Retinal pigment epithelial cell (primary cell): Measurements from ENCODE around the gene MCU.

ENCODE experiments used
- DNase-seq: peaks from one replicate; pipeline ENCODE4 v3.0.0-alpha.2; 2010; ENCODE audit warnings: low read depth
- H3K4me3 ChIP-seq: 2 replicates; pipeline ENCODE4 v1.5.1; 2011; ENCODE audit warnings: mild to moderate bottlenecking, low read length, control low read depth, moderate library complexity
- CTCF ChIP-seq: conservative IDR thresholded peaks from 2 replicates; pipeline ENCODE4 v1.5.1; 2011; ENCODE audit warnings: low read depth, low read length, control low read depth, inconsistent platforms

MCU gene

GRCh38 chr10:72712136-72712535 is 20.2 kb downstream of the MCU start:
- TF ChIP-seq CTCF, result no peak
- H3K4me3 ChIP-seq, result no peak overlapping the region
- DNase-seq, result no peak

DNA sequence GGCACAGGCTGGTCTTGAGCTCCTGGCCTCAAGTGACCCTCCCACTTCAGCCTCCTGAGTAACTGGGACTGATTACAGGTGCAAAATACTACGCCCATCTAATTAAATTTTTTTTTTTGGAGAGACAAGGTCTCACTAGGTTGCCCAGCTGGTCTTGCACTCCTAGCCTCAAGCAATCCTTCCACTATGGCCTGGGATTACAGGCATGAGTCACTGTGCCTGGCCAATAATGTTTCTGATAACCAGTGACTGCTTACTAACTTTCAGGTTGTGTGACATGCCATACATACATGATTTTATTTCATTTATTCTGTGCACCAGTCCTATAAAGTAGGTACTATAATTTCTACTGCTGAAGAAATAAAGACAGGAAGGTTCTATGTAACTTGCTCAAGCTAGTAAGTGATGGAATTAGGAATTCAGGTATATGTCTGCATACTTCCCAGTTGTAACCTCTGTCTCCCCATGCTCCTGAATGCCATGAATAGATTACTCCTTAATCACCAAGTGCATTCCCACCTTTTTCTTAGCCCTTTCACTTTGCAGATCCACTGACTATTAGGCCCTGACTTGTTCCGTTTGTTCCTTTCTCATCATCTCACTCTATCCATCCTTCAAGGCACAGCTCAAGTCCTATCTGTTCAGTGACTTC is 28.1 kb downstream of the MCU start:
- H3K4me3 ChIP-seq, result no peak overlapping the region
- DNase-seq, result no peak
- TF ChIP-seq CTCF, result no peak

- H3K4me3 ChIP-seq, result no peak overlapping the region
- no peak for TF ChIP-seq CTCF
- no peak for DNase-seq
Observed at GRCh38 chr10:72720814-72721660, 29.1 kb downstream of the MCU start.

DNA sequence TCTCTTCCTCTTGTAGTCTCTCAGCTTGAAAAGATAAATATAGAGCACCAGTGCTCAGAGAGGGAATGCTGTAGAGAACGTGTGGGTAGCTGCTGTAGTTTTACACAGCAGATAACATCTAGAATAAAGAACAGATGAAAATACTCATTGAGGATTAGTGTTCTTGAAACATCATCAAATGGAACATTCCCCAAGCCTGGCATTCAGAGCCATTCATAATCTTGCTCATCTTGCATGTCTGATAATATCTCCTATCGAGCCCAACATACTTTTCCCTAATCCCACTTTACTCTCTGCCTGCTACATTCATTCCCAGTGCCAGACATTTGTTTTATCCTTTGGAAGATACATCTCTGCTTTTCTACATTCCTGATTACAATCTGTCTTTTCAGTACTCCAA is 35.2 kb downstream of the MCU start:
- TF ChIP-seq CTCF, result no peak
- H3K4me3 ChIP-seq, result no peak overlapping the region
- no peak for DNase-seq

- DNase-seq, result no peak
Observed at GRCh38 chr10:72728462-72728861, 36.5 kb downstream of the MCU start.

GRCh38 chr10:72729528-72729927 is 37.6 kb downstream of the MCU start:
- H3K4me3 ChIP-seq, result no peak overlapping the region
- DNase-seq, result no peak
- no peak for TF ChIP-seq CTCF

More at GRCh38 chr10:72728462-72728861, 36.5 kb downstream of the MCU start:
- no peak for TF ChIP-seq CTCF
- no peak overlapping the region for H3K4me3 ChIP-seq

- TF ChIP-seq CTCF, result no peak
- H3K4me3 ChIP-seq, result no peak overlapping the region
- no peak for DNase-seq
Observed at GRCh38 chr10:72730479-72730878, 38.5 kb downstream of the MCU start.
